ENCODE measurements around the gene MAP3K20.

GRCh38 chr2:173223871-173224270 is 148.2 kb downstream of the MAP3K20 start:
- TF ChIP-seq CTCF (IDR thresholded peaks at IDR 0.05) (no peak), POLR2A (IDR thresholded peaks at IDR 0.05) (no peak)

Data from Peyer's patch (tissue), 4 donors.